BLaER1 (cell line): ENCODE measurements around the gene USH2A.
"Not testable (repeated sequence)": the region's sequence is repeated elsewhere in the genome, so short reads cannot be mapped to it uniquely, and the experiment has no call there.

Experiments used
- H3K27ac ChIP-seq: shearing (Covaris generic); formaldehyde crosslinking; 2 replicates; pipeline ENCODE4 v1.8.1; 2022
- H3K27me3 ChIP-seq: shearing (Covaris generic); formaldehyde crosslinking; 2 replicates; pipeline ENCODE4 v1.8.1; 2022
- H3K36me3 ChIP-seq: shearing (Covaris generic); formaldehyde crosslinking; 2 replicates; pipeline ENCODE4 v1.8.1; 2022
- H3K4me1 ChIP-seq: shearing (Covaris generic); formaldehyde crosslinking; 2 replicates; pipeline ENCODE4 v1.8.1; 2022
- H3K4me2 ChIP-seq: shearing (Covaris generic); formaldehyde crosslinking; 2 replicates; pipeline ENCODE4 v1.8.1; 2022
- H3K4me3 ChIP-seq: shearing (Covaris generic); formaldehyde crosslinking; 2 replicates; pipeline ENCODE4 v1.8.1; 2022
- H3K9ac ChIP-seq: shearing (Covaris generic); formaldehyde crosslinking; 2 replicates; pipeline ENCODE4 v1.8.1; 2022
- H3K9me3 ChIP-seq: shearing (Covaris generic); formaldehyde crosslinking; 2 replicates; pipeline ENCODE4 v1.8.1; 2022
- H4K20me1 ChIP-seq: shearing (Covaris generic); formaldehyde crosslinking; 2 replicates; pipeline ENCODE4 v1.8.1; 2022
- Cebpa-rat ChIP-seq: shearing (Covaris generic); IDR thresholded peaks from 2 replicates; pipeline ENCODE4 v1.8.1; 2022

USH2A gene

DNA sequence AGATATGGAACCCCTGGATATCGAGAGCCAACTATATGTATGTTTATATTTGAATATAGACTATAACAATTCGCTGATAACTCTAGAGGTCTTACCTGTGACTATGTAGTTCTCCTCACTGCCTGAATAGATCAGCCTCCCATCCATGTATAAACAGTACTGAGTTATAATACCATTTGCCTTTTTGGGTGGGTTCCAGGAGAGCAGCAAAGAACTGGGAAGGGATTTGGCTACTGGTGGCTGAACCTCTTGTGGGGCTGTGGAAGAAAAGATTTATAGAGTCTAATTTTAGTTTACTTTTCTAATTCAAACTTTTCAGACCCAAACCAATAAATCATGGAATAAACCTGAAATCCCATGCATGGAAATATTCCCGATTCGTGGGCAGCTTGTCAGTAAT lies 376.9 kb downstream of the USH2A start:
- no peak for TF ChIP-seq Cebpa-rat
- H3K4me2 ChIP-seq: no peak overlapping the region
- H3K27ac ChIP-seq: no peak overlapping the region
- no peaks in the 10 kb centered on the region for H3K27me3 ChIP-seq
- no peaks in the 10 kb centered on the region for H3K9me3 ChIP-seq
- no peaks in the 10 kb centered on the region for H4K20me1 ChIP-seq
- no peaks in the 10 kb centered on the region for H3K4me1 ChIP-seq
- H3K9ac ChIP-seq: no peak overlapping the region
- no peak overlapping the region for H3K4me3 ChIP-seq
- no peaks in the 10 kb centered on the region for H3K36me3 ChIP-seq

DNA sequence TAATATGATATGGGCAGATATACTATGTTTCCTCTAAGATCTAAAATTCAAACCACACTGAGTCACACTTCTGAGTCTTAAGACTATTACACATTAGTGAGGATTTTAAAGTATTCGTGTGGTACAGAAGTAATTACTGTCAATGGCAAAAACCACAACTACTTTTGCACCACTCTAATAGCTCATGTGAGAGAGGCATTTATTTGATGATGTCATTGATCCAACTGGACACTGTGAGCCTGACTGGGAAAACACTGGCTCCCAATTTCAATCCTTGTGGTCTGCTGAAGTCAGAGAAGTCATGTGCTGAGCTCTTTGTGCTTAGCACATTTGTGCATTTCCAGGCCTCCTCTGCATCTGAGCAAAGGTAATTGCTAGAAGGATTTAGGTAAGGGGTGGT lies 377.8 kb downstream of the USH2A start:
- no peak for TF ChIP-seq Cebpa-rat
- H3K36me3 ChIP-seq: no peaks in the 10 kb centered on the region
- H4K20me1 ChIP-seq: no peaks in the 10 kb centered on the region
- no peak overlapping the region for H3K4me2 ChIP-seq
- no peaks in the 10 kb centered on the region for H3K27me3 ChIP-seq
- H3K9ac ChIP-seq: no peak overlapping the region
- no peak overlapping the region for H3K27ac ChIP-seq
- no peak overlapping the region for H3K4me3 ChIP-seq
- H3K4me1 ChIP-seq: no peaks in the 10 kb centered on the region
- no peaks in the 10 kb centered on the region for H3K9me3 ChIP-seq

DNA sequence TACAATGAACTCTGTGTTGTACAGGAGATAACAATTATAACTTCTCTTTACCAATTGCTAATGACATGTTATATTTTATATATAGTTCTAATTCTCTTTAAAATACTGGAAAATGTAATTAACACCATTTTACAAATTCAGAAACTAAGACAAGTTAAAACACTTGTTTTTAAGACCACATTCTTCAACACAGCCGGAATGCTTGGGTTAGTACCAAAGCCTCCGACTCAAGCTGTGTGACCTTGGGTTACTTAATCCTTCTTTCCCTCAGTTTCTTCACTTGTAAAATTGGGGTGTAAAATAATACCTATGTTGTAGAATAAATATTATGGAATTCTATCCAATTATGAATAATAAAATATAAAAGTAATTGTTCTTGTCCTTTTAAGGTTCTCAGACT lies 378.7 kb downstream of the USH2A start:
- Histone ChIP-seq H3K4me3 (no peak overlapping the region), H3K27me3 (no peaks in the 10 kb centered on the region), H4K20me1 (no peaks in the 10 kb centered on the region), H3K9me3 (no peaks in the 10 kb centered on the region), H3K4me1 (no peaks in the 10 kb centered on the region), H3K36me3 (no peaks in the 10 kb centered on the region), H3K9ac (no peak overlapping the region), H3K27ac (no peak overlapping the region), H3K4me2 (no peak overlapping the region)
- TF ChIP-seq Cebpa-rat: no peak

DNA sequence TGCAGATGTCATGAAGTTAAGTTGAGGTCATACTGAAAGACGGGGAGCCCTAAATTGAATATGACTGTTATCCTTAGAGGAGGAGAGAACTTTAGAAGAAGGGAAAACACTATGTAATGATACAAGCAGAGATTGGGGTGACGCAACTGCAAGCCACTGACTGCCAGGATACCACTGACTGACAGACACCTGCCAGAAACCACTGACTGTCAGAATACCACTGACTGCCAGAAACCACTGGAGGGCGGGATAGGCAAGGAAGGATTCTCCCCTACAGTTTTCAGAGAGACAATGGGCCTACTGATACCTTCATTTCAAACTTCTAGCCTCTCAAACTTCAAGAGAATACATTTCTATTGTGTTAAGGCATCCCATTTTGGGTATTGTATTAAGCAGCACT lies 388.7 kb downstream of the USH2A start:
- H3K4me1 ChIP-seq: no peaks in the 10 kb centered on the region

DNA sequence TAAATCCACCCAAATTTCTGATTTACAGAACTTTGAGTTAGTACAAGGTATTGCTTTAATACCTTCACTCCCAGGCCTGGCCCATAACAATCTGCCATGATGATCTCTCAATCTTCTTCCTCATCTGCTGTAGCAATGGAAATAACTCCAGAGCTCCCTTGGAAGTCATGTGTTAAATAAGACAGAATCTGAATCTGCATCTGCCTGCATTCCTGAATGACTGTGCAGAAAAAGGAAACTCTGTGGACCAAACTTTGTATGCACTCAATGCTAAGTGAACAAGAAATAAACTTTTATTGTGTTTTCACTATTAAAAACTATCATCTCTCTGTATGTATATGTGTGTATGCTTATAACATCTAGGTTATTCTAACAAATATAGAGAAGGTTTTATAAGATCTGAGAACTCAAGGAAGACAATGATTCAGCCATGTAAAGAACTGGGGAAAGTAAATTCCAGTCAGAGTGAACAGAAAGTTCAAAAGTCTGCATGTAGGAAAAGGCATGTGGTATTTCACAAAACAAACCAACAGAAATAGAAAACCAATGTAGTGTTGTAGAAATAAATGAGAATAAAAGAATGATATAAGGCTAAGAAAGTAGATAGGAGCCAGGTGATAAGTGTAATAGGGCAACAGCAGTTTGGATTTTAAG lies 390.2 kb downstream of the USH2A start:
- TF ChIP-seq Cebpa-rat: no peak
- no peaks in the 10 kb centered on the region for H4K20me1 ChIP-seq
- no peak overlapping the region for H3K4me2 ChIP-seq
- H3K27me3 ChIP-seq: no peaks in the 10 kb centered on the region
- no peaks in the 10 kb centered on the region for H3K9me3 ChIP-seq
- no peak overlapping the region for H3K4me3 ChIP-seq
- no peaks in the 10 kb centered on the region for H3K36me3 ChIP-seq
- no peak overlapping the region for H3K9ac ChIP-seq
- H3K27ac ChIP-seq: no peak overlapping the region
- H3K4me1 ChIP-seq: no peaks in the 10 kb centered on the region

More for the DNA sequence above, 388.7 kb downstream of the USH2A start:
- H3K9ac ChIP-seq: no peak overlapping the region
- no peaks in the 10 kb centered on the region for H3K9me3 ChIP-seq
- no peaks in the 10 kb centered on the region for H4K20me1 ChIP-seq
- no peak overlapping the region for H3K27ac ChIP-seq
- H3K4me2 ChIP-seq: no peak overlapping the region
- no peak for TF ChIP-seq Cebpa-rat
- no peak overlapping the region for H3K4me3 ChIP-seq
- no peaks in the 10 kb centered on the region for H3K27me3 ChIP-seq
- H3K36me3 ChIP-seq: no peaks in the 10 kb centered on the region

DNA sequence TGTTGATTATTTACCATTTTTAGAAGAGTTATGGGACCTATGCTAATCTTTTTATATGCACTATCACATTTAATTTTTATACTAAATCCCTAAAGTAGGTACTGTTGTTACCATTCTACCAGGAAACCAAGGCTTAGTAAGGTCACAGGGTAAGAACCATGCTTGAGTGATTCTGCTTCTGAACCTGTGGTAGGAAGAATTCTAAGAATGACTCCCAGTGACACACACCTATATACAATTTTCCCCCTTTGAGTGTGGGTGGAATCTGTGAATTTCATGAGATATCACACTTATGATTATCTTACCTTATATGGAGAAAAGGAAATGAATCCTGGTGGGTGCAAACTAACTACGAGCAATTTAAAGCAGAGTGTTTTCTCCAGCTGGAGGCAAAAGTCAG lies 391.0 kb downstream of the USH2A start:
- no peaks in the 10 kb centered on the region for H3K9me3 ChIP-seq
- H3K9ac ChIP-seq: no peak overlapping the region
- H3K27ac ChIP-seq: no peak overlapping the region
- no peak overlapping the region for H3K4me2 ChIP-seq
- no peaks in the 10 kb centered on the region for H3K36me3 ChIP-seq
- no peaks in the 10 kb centered on the region for H3K27me3 ChIP-seq
- H4K20me1 ChIP-seq: no peaks in the 10 kb centered on the region
- H3K4me3 ChIP-seq: no peak overlapping the region
- no peak for TF ChIP-seq Cebpa-rat
- no peaks in the 10 kb centered on the region for H3K4me1 ChIP-seq

DNA sequence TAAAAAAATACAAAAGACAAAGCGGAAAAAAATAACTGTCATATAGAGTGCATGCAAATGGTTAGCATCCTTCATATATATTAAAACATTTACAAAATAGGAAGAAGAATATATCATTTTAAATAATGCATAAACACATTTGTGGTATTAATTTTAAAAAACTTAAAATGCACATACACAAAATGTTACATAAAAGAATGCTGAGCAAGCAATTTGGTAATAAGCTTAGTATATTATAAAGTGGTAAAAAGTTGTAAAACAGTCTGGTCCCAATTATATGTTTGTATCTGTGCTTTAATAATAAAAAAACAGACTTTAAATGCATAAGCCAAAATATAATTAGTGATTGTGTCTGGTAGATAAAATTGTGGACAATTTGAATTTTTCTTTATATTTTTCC lies 394.6 kb downstream of the USH2A start:
- no peak overlapping the region for H3K4me2 ChIP-seq
- no peaks in the 10 kb centered on the region for H3K27me3 ChIP-seq
- no peaks in the 10 kb centered on the region for H3K36me3 ChIP-seq
- no peaks in the 10 kb centered on the region for H3K9me3 ChIP-seq
- no peak overlapping the region for H3K9ac ChIP-seq
- no peak overlapping the region for H3K27ac ChIP-seq
- no peak for TF ChIP-seq Cebpa-rat
- H4K20me1 ChIP-seq: no peaks in the 10 kb centered on the region
- H3K4me1 ChIP-seq: no peaks in the 10 kb centered on the region
- no peak overlapping the region for H3K4me3 ChIP-seq

DNA sequence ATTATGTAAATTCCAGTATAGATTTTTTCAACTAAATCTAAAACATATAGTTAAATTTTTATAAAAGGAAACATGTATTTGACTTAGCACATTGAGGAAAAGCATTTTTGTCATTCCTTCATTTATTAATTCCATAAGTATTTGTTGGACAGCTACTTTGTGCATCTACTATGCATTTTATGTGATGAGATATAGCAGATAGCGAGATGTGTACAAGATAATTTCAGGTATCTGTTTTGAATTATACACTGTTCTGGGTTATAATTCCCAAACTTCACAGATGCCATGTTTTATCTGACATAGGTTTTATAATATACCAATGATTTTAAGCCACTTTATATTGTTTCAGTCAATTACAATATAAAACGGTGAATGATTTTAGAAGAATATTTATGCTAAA lies 398.7 kb downstream of the USH2A start:
- H3K4me3 ChIP-seq: no peak overlapping the region
- no peak overlapping the region for H3K27ac ChIP-seq
- no peaks in the 10 kb centered on the region for H3K36me3 ChIP-seq
- H3K9ac ChIP-seq: no peak overlapping the region
- no peaks in the 10 kb centered on the region for H3K9me3 ChIP-seq
- H3K4me2 ChIP-seq: no peak overlapping the region
- H4K20me1 ChIP-seq: no peaks in the 10 kb centered on the region
- H3K4me1 ChIP-seq: no peaks in the 10 kb centered on the region
- TF ChIP-seq Cebpa-rat: no peak
- H3K27me3 ChIP-seq: no peaks in the 10 kb centered on the region

DNA sequence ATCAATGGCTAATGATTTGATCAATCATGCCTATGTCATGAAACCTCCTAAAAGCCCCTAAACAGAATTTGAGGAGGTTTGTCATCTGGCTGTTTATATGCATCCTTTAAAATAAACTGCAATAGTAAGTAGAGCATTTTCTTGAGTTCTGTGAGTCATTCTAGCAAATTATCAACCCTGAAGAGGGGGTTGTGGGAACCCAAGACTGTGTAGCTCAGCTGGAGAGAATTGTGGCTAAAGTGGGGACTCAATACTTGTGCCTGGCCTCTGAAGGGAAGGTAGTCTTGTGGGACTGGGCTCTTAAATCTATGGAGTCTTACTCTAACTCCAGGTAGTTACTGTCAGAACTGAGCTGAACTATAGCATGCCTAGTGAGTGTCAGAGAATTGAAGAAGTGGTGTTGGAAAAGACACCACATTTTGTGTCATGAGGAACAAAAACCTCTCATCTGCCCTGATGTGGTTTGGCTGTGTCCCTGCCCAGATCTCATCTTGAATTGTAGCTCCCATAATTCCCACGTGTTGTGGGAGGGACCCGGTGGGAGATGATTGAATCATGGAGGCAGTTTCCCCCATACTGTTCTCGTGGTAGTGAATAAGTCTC lies 402.4 kb downstream of the USH2A start:
- no peaks in the 10 kb centered on the region for H4K20me1 ChIP-seq
- H3K4me3 ChIP-seq: no peak overlapping the region
- no peak overlapping the region for H3K4me2 ChIP-seq
- no peaks in the 10 kb centered on the region for H3K27me3 ChIP-seq
- no peaks in the 10 kb centered on the region for H3K36me3 ChIP-seq
- H3K9me3 ChIP-seq: no peaks in the 10 kb centered on the region
- no peak overlapping the region for H3K27ac ChIP-seq
- no peaks in the 10 kb centered on the region for H3K4me1 ChIP-seq
- TF ChIP-seq Cebpa-rat: no peak
- H3K9ac ChIP-seq: no peak overlapping the region

DNA sequence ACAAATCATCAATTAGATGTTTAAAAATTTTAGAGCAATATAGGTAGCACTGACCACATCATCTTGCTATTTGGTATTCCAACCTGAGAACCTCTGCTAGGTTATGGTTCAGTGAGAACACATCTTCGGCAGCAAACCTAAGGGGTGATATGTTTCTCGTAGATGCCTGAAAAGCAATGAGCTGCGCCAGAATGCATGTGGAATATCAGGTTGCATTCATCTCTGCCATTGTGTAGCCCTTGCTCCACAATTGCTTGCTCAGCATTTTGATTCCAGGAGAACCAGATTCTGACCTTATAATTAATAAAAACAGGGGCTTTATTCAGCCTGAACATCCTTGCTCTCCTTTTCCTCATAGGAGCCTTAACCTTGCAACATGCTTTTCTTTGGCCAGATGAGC lies 408.1 kb downstream of the USH2A start:
- H3K9ac ChIP-seq: no peak overlapping the region
- no peak overlapping the region for H3K4me3 ChIP-seq
- no peak overlapping the region for H3K4me2 ChIP-seq
- H3K27me3 ChIP-seq: no peaks in the 10 kb centered on the region
- no peak overlapping the region for H3K27ac ChIP-seq
- H3K4me1 ChIP-seq: no peaks in the 10 kb centered on the region
- no peak for TF ChIP-seq Cebpa-rat
- H3K36me3 ChIP-seq: no peaks in the 10 kb centered on the region
- H3K9me3 ChIP-seq: no peaks in the 10 kb centered on the region
- H4K20me1 ChIP-seq: no peaks in the 10 kb centered on the region

DNA sequence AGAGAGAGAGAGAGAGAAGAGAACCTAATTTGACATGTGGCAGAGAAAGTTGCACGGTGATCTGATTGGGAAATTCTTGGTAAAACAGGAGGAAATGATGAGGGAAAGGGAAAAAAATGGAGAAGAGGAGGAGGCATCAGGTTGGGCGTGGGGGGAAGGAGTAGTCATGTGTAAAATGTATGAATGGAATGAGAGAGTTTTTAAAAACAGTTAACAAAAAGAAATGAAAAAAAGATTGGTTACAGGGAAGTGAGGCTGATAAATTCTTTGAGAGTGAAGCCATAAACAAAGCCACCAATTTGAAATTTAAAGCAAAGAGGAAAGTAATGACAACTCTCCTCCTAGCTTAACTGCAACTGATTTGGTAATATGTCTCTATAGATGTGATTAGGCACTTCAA lies 409.2 kb downstream of the USH2A start:
- Histone ChIP-seq H3K9me3 (no peaks in the 10 kb centered on the region), H3K9ac (no peak overlapping the region), H3K4me2 (no peak overlapping the region), H3K27ac (no peak overlapping the region), H3K36me3 (no peaks in the 10 kb centered on the region), H3K4me3 (no peak overlapping the region), H3K27me3 (no peaks in the 10 kb centered on the region), H4K20me1 (no peaks in the 10 kb centered on the region), H3K4me1 (no peaks in the 10 kb centered on the region)
- no peak for TF ChIP-seq Cebpa-rat

DNA sequence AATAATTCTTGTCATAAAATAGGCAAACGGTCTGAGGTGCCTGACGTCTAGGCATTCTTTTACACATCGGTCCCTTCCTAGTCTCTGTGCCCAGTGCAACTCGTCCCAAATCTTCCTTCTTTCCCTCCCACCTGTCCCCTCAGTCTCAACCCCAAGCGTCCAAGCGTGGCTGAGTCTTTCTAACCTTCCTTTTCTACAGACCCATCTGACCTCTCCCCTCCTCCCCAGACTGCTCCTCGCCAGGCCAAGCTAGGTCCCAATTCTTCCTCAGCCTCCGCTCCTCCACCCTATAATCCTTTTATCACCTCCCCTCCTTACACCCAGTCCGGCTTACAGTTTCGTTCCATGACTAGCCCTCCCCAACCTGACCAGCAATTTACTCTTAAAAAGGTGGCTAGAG lies 413.8 kb downstream of the USH2A start:
- H3K4me3 ChIP-seq, H3K36me3 ChIP-seq, H3K4me2 ChIP-seq, H3K27me3 ChIP-seq, H3K9ac ChIP-seq, H3K27ac ChIP-seq, H3K4me1 ChIP-seq, H3K9me3 ChIP-seq, H4K20me1 ChIP-seq: not testable (repeated sequence)
